LNCaP clone FGC (cell line): ENCODE measurements around the gene TRAPPC11.
"Not testable (repeated sequence)": the region's sequence is repeated elsewhere in the genome, so short reads cannot be mapped to it uniquely, and the experiment has no call there.

Experiments used
- DNase-seq: peaks from one replicate; pipeline ENCODE4 v3.0.0-alpha.2; 2011; ENCODE audit warnings: low read depth
- H3K4me3 ChIP-seq: 2 replicates; pipeline ENCODE4 v1.5.1; 2011; ENCODE audit warnings: mild to moderate bottlenecking, low read depth, low read length, control low read depth
- TF ChIP-seq, protein P1 (sequence below): IDR thresholded peaks from 2 replicates; pipeline ENCODE4 v1.5.1; 2012; ENCODE audit warnings: mild to moderate bottlenecking; ENCODE audit not compliant: control insufficient read depth, insufficient read depth; ENCODE audit errors: extremely low read depth

Gene TRAPPC11

GRCh38 chr4:183618681-183619080, 40.4 kb upstream of the TRAPPC11 start:
- no peak for DNase-seq
- no peak overlapping the region for H3K4me3 ChIP-seq
- TF ChIP-seq, protein P1, sequence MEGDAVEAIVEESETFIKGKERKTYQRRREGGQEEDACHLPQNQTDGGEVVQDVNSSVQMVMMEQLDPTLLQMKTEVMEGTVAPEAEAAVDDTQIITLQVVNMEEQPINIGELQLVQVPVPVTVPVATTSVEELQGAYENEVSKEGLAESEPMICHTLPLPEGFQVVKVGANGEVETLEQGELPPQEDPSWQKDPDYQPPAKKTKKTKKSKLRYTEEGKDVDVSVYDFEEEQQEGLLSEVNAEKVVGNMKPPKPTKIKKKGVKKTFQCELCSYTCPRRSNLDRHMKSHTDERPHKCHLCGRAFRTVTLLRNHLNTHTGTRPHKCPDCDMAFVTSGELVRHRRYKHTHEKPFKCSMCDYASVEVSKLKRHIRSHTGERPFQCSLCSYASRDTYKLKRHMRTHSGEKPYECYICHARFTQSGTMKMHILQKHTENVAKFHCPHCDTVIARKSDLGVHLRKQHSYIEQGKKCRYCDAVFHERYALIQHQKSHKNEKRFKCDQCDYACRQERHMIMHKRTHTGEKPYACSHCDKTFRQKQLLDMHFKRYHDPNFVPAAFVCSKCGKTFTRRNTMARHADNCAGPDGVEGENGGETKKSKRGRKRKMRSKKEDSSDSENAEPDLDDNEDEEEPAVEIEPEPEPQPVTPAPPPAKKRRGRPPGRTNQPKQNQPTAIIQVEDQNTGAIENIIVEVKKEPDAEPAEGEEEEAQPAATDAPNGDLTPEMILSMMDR = no peak

DNA sequence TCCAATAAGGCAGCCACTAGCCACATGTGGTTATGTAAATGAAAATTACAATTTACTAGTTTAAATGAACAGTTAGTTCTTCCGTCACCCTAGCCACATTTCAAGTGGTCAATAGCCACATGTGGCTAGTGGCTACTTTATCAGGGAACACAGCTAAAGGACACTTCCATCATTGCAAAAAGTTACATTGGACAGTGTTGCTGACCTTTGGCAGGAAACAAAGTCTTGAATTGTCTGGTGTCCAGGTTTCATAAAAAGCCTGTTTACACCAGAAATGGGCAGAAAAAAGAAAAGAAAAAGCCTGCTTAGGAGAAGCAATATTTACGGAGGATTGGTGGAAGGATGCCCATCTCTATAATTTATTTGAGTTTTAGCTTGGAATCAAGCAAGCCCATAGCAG, 38.7 kb upstream of the TRAPPC11 start:
- DNase-seq = no peak
- TF ChIP-seq, protein P1 = no peak
- no peak overlapping the region for H3K4me3 ChIP-seq

- TF ChIP-seq, protein P1 = no peak
- DNase-seq = no peak
- H3K4me3 ChIP-seq = no peak overlapping the region
Observed at GRCh38 chr4:183621875-183622274, 37.2 kb upstream of the TRAPPC11 start.

DNA sequence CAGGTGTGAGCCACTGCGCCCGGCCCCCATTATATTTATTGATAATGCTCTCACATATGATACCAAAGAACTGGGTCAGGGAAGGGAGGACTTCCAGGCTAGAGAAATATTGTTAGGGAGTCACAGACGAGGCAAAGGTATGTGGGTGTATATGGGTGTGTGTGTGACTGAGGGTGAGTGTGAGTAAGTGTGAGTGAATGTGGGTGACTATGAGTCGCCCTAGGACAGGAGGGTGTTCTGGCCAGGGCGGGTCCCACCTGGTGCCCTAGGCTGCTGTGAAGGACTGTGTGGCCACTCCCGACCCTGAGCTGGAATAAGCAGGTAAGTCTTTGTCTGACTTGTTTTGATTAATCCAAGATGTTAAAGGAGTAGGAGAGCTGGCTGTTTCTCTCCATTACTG, 34.5 kb upstream of the TRAPPC11 start:
- TF ChIP-seq, protein P1 = no peak
- no peak overlapping the region for H3K4me3 ChIP-seq
- DNase-seq = no peak

GRCh38 chr4:183626168-183626567, 32.9 kb upstream of the TRAPPC11 start:
- no peak overlapping the region for H3K4me3 ChIP-seq
- TF ChIP-seq, protein P1 = no peak
- DNase-seq = peak; percentile 61

GRCh38 chr4:183627286-183627685, 31.8 kb upstream of the TRAPPC11 start:
- not testable (repeated sequence) for DNase-seq, H3K4me3 ChIP-seq

- TF ChIP-seq, protein P1 = no peak
- H3K4me3 ChIP-seq = no peak overlapping the region
Observed at GRCh38 chr4:183627979-183628588, 31.0 kb upstream of the TRAPPC11 start.

More at GRCh38 chr4:183627979-183628588, 31.0 kb upstream of the TRAPPC11 start:
- no peak for DNase-seq
